NCI-H1092 (cell line): ENCODE data around the gene MARCHF5.
"Not testable (repeated sequence)": the region's sequence is repeated elsewhere in the genome, so short reads cannot be mapped to it uniquely, and the experiment has no call there.

Experiments used
- DNase-seq: peaks from one replicate; lab custom pipeline; 2025; lab: John Stamatoyannopoulos, UW

MARCHF5 gene

GRCh38 chr10:92305133-92306072, 14.4 kb downstream of the MARCHF5 start:
- no peak for DNase-seq

GRCh38 chr10:92309272-92309671, 18.3 kb downstream of the MARCHF5 start:
- DNase-seq = no peak

GRCh38 chr10:92313750-92314149, 22.8 kb downstream of the MARCHF5 start:
- DNase-seq = no peak

GRCh38 chr10:92316610-92317009, 25.6 kb downstream of the MARCHF5 start:
- DNase-seq = no peak

GRCh38 chr10:92323079-92323478, 32.1 kb downstream of the MARCHF5 start:
- DNase-seq = no peak

GRCh38 chr10:92327445-92328433, 36.8 kb downstream of the MARCHF5 start:
- DNase-seq = no peak

- DNase-seq = no peak
Observed at GRCh38 chr10:92328993-92329392, 38.0 kb downstream of the MARCHF5 start.

- not testable (repeated sequence) for DNase-seq
Observed at GRCh38 chr10:92329927-92330326, 39.0 kb downstream of the MARCHF5 start.

- no peak for DNase-seq
Observed at GRCh38 chr10:92342796-92343195, 51.8 kb downstream of the MARCHF5 start.

GRCh38 chr10:92345575-92345974, 54.6 kb downstream of the MARCHF5 start:
- not testable (repeated sequence) for DNase-seq

- DNase-seq = not testable (repeated sequence)
Observed at GRCh38 chr10:92347035-92347676, 56.2 kb downstream of the MARCHF5 start.

GRCh38 chr10:92350411-92350810, 59.4 kb downstream of the MARCHF5 start:
- DNase-seq = no peak

GRCh38 chr10:92354587-92354986, 63.6 kb downstream of the MARCHF5 start:
- no peak for DNase-seq

GRCh38 chr10:92356041-92356440, 65.1 kb downstream of the MARCHF5 start:
- no peak for DNase-seq

GRCh38 chr10:92363498-92363897, 72.5 kb downstream of the MARCHF5 start:
- no peak for DNase-seq

- DNase-seq = no peak
Observed at GRCh38 chr10:92366412-92367021, 75.5 kb downstream of the MARCHF5 start.

GRCh38 chr10:92377962-92378361, 87.0 kb downstream of the MARCHF5 start:
- DNase-seq = no peak

GRCh38 chr10:92381543-92381954, 90.6 kb downstream of the MARCHF5 start:
- DNase-seq = no peak

- no peak for DNase-seq
Observed at GRCh38 chr10:92382631-92383030, 91.7 kb downstream of the MARCHF5 start.

- no peak for DNase-seq
Observed at GRCh38 chr10:92384741-92385140, 93.8 kb downstream of the MARCHF5 start.

- no peak for DNase-seq
Observed at GRCh38 chr10:92385831-92386230, 94.9 kb downstream of the MARCHF5 start.
